Measurements from ENCODE around the gene RXRA. TPM values are rescaled to one million over a fixed set of nuclear protein-coding genes. Genes with fewer than 3 reads are reported as not detected.

The RXRA gene
- total RNA-seq, 1 donor from 2014 or later = 6.6 TPM

GRCh38 chr9:134338394-134339182 lies 12.3 kb downstream of the RXRA start:
- no peak for DNase-seq

DNA sequence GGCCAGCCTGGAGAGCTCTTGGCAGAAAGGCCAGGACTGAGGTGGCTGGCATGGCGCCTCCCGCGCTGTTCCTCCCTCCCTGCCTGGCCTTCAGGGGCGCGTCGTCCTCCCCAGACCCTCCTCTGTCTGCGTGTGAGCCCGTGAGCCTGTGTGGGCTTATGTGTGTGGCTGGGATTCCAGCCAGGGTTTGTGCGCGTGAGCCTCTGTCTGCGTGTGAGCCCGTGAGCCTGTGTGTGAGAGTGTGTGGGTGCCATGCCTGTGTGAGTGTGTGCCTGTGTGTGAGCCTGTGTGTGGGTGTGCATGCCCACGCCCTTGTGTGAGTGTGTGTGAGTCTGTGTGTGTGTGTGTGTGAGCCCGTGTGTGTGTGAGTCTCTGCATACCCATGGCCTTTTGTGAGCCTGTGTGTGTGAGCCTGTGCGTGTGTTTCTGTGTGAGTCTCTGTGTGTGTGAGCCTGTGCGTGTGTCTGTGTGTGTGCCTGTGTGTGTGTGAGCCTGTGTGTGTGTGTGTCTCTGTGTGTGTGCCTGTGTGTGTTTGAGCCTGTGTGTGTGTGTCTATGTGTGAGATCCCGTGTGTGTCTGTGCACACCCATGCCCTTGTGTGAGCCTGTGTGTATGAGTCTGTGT lies 13.0 kb downstream of the RXRA start:
- no peak for DNase-seq

- no peak for DNase-seq
Measured at GRCh38 chr9:134340475-134341160, 14.4 kb downstream of the RXRA start.

- DNase-seq = no peak
Measured at GRCh38 chr9:134341306-134341705, 15.1 kb downstream of the RXRA start.

DNA sequence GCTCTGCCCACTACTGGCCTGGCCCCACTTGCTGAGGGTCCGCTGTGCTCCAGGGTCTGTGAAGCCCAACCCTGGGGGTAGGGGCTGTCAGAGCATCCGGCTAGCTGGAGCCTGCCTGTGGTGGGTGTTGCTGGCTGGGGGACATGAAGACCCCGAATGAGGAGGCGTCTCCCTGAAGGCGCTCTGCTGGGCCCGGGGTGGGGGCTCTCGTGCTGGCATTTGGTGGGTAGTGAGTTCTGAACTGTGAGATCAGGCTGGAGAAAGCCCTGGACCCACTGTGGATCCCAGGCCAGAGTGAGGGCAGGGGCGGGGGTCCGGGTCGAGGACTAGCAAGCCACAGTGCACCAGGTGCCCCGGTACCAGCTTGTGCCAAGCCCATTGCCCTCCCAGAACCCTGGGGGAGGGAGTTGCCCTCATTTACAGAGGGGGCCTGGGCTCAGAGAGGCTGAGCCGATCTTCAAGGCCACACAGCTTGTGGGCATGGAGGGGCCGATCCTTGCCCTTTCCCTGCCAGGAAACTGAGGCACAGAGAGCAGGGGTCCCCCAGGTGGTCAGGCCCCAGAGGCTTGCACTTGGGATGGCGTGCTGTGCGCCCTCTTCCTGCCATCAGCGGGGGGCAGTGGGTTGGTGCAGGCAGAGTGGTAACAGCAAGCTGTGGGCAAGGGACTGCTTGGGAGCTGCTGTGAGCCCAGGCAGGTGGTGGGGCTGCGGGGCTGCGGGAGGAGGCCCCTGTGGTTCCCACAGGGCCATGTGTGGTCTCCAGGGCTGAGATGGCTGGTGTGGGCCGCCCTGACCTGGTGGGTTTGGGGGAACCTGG lies 15.9 kb downstream of the RXRA start:
- DNase-seq = no peak

GRCh38 chr9:134342746-134343115 lies 16.5 kb downstream of the RXRA start:
- DNase-seq = no peak

DNA sequence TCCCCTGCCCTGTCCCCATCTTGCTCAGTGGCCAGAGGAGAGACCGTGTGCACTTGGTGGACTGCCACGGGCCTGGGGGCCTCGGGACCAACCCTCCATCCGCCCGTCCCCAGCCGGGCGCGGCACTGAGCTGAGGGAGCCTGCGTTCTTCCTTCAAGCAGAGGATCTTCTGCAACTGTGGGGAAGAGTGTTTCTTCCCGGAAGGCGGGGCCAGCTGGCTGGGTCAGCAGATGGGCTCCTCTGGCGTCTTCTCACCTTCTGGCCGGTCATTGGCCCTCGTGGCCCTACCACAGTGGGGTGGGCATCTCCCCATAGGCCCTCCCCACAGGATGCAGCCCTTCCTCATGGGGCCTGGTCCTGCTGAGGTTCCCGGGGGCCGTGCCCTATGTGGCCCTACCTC lies 17.4 kb downstream of the RXRA start:
- no peak for DNase-seq

GRCh38 chr9:134344068-134344799 lies 18.0 kb downstream of the RXRA start:
- DNase-seq = no peak

- DNase-seq = no peak
Measured at GRCh38 chr9:134344800-134345310, 18.6 kb downstream of the RXRA start.

GRCh38 chr9:134345737-134346136 lies 19.5 kb downstream of the RXRA start:
- no peak for DNase-seq

DNA sequence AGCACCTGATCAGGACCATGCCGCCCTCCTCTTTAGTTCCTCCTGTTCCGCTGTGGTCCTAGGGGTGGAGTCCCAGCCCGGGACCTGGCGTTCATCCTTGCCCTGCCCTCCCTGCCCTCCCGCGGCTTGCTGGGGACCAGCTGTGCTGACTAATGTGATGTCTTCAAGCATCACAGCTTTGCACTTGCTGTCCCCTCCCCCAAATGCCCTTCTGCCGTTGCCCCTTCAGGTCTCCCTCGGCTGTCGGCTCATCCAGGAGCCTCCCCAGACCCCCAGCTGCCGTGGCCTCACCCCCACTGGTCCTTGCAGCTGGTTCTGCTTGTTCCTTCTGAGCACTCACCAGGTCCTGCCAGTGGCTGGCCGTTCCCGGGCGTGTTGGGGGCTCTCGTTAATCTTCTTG lies 19.9 kb downstream of the RXRA start:
- no peak for DNase-seq

- no peak for DNase-seq
Measured at GRCh38 chr9:134346840-134347583, 20.8 kb downstream of the RXRA start.

DNA sequence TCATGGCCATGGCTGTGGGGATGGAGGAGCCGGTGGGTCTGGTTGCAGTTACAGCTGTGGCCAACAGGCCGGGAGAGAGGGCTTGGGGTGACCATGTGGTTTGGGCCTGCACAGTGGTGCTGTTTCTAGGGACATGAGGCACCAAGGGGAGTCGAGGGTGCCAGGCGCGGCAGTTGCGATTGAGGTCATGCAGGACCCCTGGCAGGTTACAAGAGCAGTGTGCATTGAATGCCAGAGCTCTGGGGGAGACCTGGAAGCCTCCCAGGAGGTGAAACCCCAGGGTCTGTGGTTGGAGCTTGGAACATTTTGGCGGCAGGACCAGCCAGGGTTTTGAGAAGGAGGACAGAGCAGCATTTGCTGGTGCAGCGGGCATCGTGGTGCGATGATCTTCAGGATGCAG lies 21.7 kb downstream of the RXRA start:
- no peak for DNase-seq

- no peak for DNase-seq
Measured at GRCh38 chr9:134348404-134349155, 22.3 kb downstream of the RXRA start.

DNA sequence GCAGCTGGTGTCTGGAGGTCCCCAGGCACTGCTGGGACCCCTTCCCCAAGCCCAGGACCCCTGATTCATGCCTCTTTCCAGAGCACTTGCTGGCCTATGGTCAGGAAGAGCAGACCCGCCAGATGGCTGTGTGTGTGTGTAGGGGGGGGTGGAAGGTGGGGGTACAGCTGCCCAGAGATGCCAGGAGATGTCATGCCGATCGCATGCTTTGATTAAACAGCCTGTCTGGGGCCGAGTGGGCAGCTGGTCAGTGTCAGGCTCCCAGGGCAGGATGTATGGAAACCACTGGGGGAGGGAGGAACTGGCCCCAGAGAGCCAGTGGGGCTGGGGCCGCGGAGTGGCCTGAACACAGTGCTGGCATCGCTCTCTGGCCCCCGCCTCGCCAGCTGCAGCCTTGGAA lies 23.7 kb downstream of the RXRA start:
- no peak for DNase-seq

GRCh38 chr9:134350416-134350994 lies 24.2 kb downstream of the RXRA start:
- DNase-seq = no peak

GRCh38 chr9:134351606-134352176 lies 25.4 kb downstream of the RXRA start:
- DNase-seq = no peak

DNA sequence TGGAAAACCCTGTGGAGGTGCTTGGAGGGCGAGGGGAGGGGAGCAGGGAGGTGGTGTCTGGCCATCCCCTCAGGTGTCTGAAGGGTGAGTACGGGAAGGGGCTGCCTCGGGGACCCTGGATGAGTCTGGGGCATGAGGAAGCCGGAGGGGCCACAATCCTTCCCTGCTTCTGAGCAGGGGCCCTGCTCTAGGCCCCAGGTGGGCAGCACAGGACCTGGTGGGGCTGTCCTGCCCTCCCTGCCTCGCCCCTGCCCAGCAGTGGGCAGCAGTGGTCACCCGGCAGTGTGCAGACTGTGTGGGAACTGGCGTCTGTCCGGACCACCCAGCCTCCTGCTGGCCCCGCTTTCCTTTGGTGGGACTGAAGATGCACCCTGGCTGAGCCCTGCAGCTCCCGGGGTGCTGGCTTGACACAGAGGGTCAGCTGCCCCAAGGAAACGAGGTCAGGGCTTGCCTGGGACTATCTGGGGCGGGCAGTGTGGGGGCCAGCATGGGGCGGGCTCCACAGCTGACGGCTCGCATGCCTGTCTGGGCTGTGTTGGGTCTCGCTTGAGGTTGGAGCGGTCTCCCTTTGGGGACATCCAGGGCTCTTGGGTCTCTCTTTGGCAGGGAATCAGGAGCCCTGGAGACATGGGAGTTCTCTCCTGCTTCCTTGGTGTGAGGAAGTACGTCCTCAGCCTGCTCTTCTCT lies 26.1 kb downstream of the RXRA start:
- no peak for DNase-seq

DNA sequence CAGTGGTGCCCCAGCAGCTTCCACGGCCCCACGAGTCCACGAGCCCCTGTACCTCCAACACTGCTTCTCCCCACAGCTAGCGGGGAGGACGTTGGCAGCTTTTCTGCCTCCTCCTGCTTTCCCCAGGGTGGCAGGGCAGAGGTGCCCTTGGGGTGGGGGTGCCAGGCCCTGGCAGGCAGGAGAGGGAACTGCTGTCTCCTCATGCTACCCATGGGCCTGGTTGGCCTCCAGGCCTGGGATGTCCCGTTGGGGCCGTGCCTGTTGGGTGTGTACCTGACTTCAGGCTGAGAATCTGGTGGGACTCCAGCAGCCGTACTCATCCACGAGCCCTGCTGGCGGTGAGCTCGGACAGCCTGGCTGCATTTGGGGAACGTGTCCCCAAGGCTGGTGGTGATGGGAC lies 27.3 kb downstream of the RXRA start:
- DNase-seq = no peak
